ENCODE measurements around the gene SLC9A2. TPM values are rescaled to one million over a fixed set of nuclear protein-coding genes. Genes with fewer than 3 reads are reported as not detected.

SLC9A2 gene
- total RNA-seq, 1 donor from 2014 or later: 3.4 TPM

GRCh38 chr2:102604769-102605168, 14.6 kb upstream of the SLC9A2 start:
- Histone ChIP-seq H3K27me3 (ENCODE audit: control insufficient read depth, insufficient read depth, low read length) (no peaks in the 10 kb centered on the region), H3K36me3 (ENCODE audit: control insufficient read depth, insufficient read depth, low read length) (no peaks in the 10 kb centered on the region), H3K4me3 (ENCODE audit: low read depth, low read length) (no peak overlapping the region)
- no peak for TF ChIP-seq CTCF (IDR thresholded peaks at IDR 0.05; ENCODE audit: insufficient read depth, low read length, poor library complexity, severe bottlenecking)
- DNase-seq (ENCODE audit: low read depth): no peak

GRCh38 chr2:102606353-102606752, 13.0 kb upstream of the SLC9A2 start:
- H3K36me3 ChIP-seq (ENCODE audit: control insufficient read depth, insufficient read depth, low read length): no peaks in the 10 kb centered on the region
- H3K4me3 ChIP-seq (ENCODE audit: low read depth, low read length): no peak overlapping the region
- peak; percentile 69 for DNase-seq (ENCODE audit: low read depth)
- no peaks in the 10 kb centered on the region for H3K27me3 ChIP-seq (ENCODE audit: control insufficient read depth, insufficient read depth, low read length)
- no peak for TF ChIP-seq CTCF (IDR thresholded peaks at IDR 0.05; ENCODE audit: insufficient read depth, low read length, poor library complexity, severe bottlenecking)

GRCh38 chr2:102615620-102616436, 3.5 kb upstream of the SLC9A2 start:
- TF ChIP-seq CTCF (IDR thresholded peaks at IDR 0.05; ENCODE audit: insufficient read depth, low read length, poor library complexity, severe bottlenecking): peak; percentile 99
- Histone ChIP-seq H3K27me3 (ENCODE audit: control insufficient read depth, insufficient read depth, low read length) (peaks cover 12% of the 10 kb centered on the region), H3K36me3 (ENCODE audit: control insufficient read depth, insufficient read depth, low read length) (no peaks in the 10 kb centered on the region), H3K4me3 (ENCODE audit: low read depth, low read length) (no peak overlapping the region)
- no peak for DNase-seq (ENCODE audit: low read depth)

GRCh38 chr2:102618452-102619413, 620 bp upstream of the SLC9A2 start:
- peak overlapping the region; percentile 55 for H3K4me3 ChIP-seq (ENCODE audit: low read depth, low read length)
- DNase-seq (ENCODE audit: low read depth): no peak
- TF ChIP-seq CTCF (IDR thresholded peaks at IDR 0.05; ENCODE audit: insufficient read depth, low read length, poor library complexity, severe bottlenecking): no peak
- H3K27me3 ChIP-seq (ENCODE audit: control insufficient read depth, insufficient read depth, low read length): peaks cover 14% of the 10 kb centered on the region
- H3K36me3 ChIP-seq (ENCODE audit: control insufficient read depth, insufficient read depth, low read length): no peaks in the 10 kb centered on the region

- no peak for DNase-seq (ENCODE audit: low read depth)
- TF ChIP-seq CTCF (IDR thresholded peaks at IDR 0.05; ENCODE audit: insufficient read depth, low read length, poor library complexity, severe bottlenecking): no peak
- H3K4me3 ChIP-seq (ENCODE audit: low read depth, low read length): no peak overlapping the region
- no peaks in the 10 kb centered on the region for H3K36me3 ChIP-seq (ENCODE audit: control insufficient read depth, insufficient read depth, low read length)
- H3K27me3 ChIP-seq (ENCODE audit: control insufficient read depth, insufficient read depth, low read length): peaks cover 14% of the 10 kb centered on the region
Observed at GRCh38 chr2:102620332-102620731, 979 bp downstream of the SLC9A2 start.

All from kidney epithelial cell (primary cell).